Retina (tissue), 1 donor: ENCODE data around the gene MRGPRD.

Experiments used
- DNase-seq: peaks from one replicate; pipeline ENCODE4 v3.0.0-alpha.2; 2016

The MRGPRD gene, protein sequence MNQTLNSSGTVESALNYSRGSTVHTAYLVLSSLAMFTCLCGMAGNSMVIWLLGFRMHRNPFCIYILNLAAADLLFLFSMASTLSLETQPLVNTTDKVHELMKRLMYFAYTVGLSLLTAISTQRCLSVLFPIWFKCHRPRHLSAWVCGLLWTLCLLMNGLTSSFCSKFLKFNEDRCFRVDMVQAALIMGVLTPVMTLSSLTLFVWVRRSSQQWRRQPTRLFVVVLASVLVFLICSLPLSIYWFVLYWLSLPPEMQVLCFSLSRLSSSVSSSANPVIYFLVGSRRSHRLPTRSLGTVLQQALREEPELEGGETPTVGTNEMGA

DNA sequence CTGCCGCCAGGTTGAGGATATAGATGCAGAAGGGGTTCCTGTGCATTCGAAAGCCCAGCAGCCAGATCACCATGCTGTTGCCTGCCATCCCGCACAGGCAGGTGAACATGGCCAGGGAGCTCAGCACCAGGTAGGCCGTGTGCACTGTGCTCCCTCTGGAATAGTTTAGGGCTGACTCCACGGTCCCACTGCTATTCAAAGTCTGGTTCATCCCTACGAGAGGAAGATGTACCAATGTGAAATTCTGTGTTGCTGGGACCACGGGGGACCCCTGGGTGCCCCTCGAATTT lies at the start of gene MRGPRD:
Gene MRGPRD, minus strand, starts transcription at position 211 of the 290 bp plus-strand sequence. Its CDS starts 0 bp downstream, at position 211.
- DNase-seq = no peak

DNA sequence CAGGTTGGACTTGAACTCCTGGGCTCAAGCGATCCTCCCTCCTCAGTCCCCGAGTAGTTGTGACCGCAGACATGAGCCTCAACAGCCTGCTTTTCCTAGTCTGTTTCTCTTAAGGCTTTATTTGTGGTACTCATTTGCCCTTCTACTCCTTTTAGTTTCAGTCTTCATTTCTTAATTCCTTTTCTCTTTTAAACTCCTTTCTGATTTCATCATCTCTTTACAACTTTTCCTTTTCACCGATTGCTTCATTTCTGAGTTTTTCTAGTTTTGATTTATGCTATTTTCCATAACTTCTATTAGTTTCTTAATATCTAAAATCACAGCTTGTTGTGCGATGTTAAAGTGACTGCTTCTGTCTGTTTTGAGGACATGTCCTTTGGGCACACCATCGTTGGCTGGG lies 49.5 kb upstream of the MRGPRD start:
- DNase-seq = no peak

DNA sequence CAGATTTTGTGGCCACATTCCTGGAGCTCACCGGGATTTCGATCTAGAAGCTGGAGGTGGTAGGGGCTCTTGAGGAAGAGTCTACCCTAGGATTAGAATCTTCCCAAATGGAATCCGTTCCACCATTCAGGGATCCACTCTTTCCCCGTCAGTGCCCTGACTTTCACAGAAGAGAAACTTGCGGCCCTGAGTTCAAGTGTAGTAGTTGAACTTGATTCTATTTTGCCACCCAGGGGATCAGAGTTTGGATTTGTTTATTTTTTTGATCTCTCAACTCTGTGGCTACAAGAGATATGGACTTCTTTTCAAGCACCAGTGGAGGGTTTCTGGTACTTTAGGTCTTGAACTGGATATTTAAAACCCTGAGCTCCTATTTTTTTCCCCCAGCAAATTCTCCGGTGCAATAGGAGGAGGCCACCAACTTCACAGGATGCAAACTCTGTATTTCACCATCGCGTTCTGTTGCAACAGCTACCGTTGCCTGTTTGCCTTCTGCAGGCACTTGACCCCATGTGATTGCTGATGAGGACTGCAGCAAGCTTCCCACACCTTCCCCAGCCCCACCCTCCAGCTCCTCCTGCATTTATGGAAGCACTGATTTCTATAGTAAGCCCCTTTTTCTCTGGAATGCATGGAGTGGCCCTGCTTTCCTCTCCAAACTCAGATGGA lies 47.1 kb upstream of the MRGPRD start:
- DNase-seq = no peak

DNA sequence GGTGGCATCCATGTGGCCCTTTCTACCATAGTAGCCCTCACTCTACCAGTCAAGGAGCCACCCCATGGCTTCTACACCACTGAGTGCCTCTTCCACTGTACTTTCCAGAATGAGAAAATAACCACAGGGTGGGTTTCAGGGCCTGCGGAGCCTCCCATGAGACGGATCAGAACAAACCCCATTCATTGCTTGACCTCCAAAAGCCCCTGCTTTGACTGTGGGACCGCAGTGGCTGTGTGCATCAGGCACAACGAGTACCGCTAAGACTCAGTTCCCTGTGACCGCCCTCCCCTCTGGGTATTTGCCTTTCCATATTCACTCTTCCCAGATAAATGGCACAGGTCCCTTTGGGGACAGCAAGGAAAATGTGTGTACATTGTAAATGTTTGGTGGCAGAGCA lies 43.7 kb upstream of the MRGPRD start:
- no peak for DNase-seq

DNA sequence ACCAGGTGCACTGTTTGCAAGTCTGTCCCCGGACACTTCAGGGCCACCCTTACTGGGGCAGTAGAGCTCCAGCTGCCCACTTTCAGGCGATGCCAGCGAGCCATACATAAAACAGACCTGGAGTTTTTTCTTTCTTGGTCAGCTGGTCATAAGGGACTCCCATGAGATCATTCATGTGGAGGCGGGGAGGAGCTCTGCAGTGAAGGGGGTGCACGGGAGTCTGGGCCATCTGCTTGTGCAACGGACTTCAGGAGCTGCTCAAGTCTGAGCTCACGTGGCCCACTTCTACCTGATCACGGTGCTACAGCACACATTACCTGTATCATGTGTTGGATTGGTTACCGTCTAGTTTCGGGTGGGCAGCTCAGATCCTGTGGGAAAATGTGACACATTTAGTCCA lies 41.5 kb upstream of the MRGPRD start:
- DNase-seq = no peak

DNA sequence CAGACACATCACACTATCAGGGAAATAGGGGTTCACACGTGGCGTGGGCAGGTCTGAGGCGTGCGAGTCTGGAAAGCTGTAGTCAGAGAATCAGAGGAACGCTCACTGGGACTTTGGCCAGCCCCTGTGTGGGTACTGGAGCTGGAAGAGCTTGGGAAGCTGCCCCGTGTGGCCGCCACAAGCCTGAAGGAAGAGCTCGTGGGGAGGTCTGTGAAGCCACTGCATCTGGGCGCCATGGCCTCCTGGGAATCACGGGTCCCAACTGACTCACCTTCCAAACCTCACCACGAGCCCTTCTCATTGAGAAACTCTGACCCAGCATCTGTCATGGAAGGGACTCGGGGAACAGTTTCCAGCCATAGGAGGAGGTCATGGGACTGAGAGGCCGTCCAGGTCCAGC lies 38.1 kb upstream of the MRGPRD start:
- no peak for DNase-seq

DNA sequence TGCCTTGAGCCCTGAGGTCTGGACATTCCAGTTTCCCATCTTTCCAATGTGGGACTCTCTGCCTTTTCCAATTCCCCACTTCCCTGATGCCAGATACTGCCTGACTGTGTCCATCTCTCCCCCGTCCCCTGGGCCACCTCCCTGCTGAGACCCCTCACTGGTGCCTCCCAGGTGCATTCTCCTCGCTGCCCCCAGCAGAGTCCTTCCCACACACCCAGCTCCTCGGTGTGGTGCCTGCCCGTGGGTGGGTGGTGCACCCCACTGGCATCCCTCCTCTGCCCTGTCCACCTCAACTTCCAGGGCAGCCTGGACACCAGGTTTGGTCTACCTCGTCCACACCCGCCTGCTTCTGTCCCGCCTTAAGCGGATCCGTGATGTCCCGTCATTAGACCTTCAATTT lies 37.2 kb upstream of the MRGPRD start:
- no peak for DNase-seq

DNA sequence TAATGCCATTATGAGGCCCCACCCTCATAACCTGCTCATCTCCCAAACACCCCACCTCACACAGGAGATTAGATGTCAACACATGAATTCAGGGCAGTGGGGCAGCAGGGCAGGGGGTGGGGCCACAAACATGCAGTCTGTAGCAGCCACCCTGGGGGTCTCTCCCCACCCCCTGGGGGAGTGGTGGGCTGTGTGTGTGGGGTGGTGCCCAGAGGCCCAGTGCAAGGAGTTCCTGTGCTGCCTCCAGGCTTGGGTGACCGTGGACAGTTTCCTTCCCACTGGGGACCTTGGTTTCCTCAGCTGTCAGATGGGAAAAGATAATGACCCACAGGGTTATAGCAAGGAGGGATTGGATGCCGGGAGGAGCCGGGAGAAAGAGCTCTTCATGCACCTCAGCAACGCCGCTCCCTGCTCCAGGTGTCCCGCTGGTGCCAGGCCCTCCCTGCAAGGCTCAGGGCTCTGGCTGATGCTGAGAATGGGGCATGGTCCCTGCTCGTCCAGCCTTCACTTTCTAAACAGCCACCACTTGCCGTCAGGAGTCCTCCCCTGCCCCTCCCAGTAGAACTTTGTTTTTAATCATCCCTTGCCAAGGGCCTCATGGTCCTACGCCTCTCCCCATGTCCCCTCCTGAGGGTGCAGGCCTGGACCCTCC lies 34.2 kb upstream of the MRGPRD start:
- no peak for DNase-seq

DNA sequence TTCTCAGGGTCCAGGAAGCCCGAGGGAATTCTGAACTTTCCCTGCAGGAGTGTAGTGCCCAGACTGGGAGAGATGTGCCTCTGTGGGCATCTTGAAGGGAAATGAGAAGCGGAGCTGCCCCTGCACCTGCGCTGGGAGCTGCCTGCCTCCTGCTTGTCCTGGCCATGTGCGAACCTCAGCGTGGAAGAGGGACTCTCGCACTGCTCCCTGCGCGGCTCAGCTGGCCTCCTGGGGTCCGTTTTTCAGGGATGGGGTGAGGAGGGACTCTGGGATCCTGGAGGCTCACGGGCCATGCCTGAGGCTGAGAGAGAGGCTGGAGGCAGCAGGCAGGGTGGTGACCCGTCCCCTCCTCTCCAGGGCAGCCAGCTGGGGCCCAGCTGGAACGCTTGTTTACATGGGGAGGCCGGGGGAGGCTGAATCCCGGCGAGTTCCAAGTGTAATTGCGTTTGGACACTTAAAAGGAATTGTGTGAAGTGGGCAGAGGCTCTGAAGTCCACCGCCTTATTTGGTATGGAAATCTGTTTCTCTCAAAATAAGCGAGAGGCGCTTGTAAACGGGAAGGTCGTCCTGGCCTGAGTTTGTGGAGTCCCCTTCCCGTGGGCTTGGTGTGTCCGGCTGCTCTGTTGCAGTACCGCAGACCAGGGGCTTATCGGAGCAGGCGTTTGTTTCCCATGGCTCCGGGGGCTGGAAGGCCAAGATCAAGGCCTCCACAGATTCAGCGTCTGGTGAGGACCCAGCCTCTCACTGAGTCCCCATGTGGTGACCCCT lies 33.5 kb upstream of the MRGPRD start:
- DNase-seq = peak; percentile 71

DNA sequence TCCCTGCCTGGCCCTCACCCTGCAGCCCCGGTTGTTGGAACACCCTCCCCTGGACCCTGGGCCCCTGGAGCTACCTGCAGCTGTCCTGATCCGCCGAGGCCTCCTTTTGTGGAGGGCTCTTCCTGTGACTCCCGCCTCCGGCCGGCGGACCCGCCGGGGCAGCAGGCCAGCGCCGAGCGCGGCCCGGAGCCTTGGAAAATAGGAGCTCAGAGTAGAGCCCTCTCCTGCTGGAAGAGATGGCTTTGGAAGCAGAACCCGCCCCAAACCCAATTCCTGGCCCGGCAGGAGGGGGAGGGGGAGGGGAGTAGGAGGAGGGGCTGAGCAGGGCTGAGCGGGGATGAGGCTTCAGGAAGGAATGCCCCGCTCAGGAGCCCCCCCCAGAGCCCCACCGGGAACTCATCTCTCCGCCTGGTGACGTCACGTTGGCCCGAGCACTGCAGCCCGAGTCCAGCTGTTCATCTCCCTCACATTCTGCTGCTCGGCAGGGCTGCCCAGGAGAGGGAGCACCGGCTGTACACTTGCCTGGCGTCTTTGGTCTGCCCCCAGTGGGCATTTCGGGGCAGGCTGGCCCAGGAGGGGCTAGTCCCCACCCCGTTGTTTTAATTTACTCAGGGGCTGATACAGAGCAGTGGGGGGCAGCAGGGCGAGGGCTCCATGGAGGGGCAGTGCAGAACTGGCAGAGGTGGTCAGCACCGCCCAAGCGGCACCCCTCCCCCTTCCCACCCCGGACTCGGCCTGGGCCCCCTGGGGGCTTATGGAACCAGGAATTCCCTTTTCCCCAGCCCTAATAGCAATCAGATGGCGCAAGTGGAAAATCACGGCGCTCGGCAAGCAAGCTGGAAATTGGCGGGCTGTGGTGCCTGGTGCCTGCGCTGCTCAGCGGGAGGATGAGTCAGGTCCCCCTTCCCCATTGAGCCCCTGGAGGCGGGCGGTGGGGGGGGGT lies 32.5 kb upstream of the MRGPRD start, which contains the start of gene MRGPRF:
Gene MRGPRF, minus strand, starts transcription at position 238 of the 943 bp plus-strand sequence. CDS start 3,345 bp downstream, outside the sequence.
- DNase-seq = peak; percentile 50

DNA sequence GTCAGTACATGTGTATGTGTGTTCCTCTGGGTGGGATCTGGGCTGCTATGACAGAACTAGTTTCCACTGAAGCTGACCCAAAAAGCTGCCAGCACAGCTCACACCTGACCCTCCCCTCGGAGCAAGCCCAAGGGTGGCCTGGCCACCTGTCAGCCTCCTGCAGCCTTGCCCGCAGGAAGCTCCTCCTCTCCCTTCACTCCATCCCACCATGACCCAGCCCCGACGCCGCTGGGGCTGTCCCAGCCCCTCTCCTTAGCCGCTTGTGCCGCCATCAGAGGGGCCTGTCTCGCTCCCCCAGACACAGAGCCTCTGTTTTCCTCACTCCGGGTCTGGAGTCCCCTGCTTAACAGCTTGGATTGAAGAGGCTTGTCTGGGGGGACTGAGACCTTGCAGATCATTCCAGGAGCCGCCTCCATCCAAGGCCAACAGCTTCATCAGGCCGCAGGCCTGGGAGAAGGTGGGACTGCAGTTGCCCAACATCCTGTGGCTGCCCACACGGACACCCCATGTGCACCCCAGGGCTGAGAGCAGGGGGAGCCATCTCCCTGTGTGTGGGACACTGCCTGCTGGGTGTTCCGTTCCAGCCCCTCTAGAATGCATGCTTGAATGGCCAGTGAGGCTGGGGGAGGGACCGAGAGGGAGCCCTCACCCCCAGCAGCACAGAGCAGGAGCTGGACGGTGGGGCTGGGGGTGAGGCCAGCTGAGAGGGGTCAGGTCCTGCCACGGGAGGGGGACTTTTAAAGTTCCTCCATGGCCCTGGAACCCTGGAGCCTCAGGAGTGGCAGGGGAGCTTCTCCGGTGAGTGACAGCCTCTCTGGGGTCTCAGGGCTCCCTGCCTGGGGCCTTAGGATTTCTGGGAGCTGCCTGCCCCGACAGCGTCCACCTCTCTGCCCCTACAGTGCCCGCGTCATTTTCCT lies 31.6 kb upstream of the MRGPRD start:
- DNase-seq = no peak

DNA sequence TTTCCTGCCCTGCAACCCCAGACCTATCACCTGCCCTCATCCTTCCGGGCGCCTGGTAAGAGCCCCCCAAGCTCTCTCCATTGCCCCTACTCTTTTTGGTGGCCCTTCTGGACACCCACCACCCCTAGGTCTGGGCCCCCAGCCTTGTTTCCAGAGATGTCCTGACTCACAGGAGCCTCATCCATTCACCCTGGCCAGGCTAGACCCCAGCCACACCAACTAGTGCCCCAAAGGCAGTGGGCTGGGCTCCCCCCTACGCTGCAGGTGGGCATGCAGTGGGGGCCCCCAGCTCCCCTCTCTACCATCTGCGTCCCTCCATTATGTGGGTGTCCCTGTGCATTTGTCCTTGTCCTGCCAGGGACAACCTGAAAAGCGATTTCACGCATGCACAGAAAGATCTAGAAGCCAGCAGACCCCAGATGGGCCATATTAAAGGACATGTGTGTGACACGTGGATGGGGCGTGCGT lies 30.9 kb upstream of the MRGPRD start:
- DNase-seq = no peak

DNA sequence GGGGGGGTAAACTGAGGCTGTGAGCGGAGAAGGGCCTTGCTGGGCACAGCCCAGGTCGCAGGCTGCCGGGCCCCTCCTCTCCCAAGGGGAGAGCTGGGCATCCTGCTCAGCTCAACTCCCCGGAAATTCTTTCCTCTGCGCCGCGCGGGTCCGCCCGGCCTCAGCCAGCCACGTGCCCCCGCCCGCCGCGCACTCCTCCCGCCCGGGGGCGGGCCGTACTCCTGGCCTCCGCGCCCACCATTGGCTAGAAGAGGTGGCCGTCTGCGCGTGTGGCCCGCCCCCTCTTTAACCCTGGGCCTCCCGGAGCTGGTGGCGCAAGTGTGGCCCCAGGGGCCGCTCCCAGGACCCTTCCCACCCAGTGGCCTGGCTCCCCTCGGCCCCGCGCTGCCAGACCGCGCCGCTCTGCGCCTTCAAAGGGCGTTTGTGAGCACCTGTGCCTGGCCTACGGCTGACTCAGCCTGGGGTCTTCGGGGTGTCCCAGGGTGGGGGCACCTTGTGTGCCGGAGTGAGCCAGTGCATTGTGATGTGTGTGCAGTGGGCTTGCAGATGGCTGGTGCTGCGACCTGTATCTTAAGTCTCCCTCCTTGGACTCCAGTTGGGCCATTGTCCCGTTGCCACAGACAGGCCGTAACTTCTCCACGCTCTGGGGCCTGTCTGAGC lies 30.3 kb upstream of the MRGPRD start:
- peak; percentile 86 for DNase-seq

DNA sequence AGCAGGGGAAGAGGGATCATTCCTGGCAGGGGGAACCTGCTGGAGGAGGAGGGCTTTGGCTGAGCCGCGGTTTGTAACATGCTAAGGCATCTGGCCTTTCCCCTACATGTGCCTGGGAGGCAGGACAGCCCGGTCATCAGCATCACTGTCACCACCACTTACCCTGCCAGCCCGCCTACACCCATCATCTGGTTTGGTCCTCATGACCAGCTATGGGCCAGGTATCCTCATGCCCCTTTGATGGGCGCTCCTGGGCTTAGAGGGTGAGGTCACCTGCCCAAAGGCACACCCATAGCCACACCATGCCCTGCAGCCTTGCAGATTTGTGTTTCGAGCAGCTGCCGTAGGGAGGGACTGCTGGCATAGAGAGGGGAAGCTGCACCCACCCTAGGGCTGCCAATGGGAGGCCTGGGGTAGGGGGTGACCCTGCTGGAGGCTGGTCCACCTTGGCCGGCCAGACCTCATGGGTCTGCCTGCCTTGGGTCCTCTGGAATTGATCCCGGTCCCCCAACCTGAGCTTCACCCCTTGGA lies 29.6 kb upstream of the MRGPRD start:
- no peak for DNase-seq

DNA sequence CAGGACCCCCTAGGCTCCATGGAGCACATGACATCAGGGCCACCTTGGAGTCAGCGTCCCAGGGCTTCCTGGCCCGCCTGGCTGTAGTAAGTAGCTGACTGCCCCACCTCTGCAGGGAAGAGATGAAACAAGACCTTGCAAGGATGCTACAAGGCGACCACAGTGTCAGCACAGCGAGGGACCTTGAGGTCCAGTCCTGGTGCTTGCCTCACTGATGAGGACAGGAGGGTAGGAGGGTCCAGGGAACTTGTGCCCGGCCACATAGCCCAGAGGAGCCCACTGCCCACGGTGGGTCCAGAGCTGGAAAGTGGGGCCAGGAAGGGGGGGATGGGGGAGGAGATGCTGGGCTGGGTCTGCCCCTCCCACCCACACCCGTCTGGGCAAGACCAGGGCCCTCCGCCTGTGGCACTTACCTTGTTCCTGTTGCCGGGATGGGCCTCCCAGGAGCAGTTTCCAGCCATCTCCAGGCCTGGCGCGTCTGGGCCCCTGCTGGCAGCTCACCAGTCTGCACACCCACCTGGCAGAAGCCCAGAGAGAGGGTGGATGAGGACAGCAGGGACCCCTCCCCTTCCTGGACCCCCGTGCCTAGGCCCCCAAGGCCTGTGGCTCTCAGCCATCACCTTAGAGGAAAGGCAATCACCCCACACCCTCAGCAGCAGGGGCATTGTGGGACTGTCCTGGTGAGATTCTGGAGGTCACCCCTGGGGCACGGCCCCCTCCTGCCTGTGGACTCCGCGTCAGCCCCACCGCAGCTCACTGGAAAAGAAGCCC lies 28.8 kb upstream of the MRGPRD start:
- no peak for DNase-seq

DNA sequence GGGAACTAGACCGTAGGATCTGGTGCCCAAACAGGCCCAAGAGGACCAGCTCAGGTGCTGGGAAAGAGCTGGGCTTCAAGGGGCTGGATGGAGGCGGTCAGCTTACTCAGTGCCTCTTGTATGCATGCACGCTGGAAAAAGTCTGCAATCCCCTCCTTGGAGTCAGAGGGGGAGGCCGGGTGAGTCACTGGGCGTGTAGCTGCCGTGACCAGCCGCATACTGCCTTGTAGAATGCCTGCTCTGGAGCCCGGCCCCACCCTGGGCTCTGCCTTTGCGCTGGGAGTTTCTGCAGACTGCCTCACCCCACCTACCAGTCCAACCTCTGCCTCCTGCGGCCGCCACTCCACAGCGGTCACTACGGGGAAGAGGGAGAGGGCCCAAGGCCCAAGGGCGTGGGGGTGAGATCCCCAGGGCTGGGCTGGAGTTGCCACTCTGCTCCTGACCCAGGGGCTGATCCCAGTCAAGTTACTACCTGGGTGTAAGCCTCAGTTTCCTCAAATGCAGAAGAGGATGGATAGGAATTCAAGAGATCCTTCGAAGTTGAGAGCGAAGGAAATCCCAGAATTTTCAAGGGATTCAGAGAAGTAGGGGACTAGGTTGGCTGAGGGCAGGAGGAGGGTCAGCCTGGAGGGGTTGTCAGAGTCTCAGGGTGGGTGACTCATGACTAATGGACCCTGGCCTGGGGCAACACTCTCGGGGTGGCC lies 28.1 kb upstream of the MRGPRD start:
- no peak for DNase-seq

DNA sequence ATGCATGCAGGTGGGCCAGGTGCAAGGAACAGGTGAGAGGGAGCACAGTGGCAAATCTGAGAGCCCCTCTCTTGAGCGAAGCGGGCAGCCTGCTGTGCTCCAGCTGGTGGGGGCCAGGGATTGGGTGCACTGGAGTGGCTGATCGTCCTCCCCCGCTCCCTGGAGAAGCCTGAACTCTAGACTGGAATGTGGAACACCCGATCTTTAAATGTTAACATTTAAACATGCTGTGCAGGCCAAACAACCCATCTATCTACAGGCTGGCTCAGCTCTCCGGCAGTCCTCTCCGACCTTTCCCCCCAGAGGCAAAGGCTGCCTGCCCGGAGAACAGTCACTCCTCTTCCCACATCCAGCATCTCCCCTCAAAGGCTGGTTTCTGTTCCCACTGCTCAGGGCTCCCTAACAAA lies 27.2 kb upstream of the MRGPRD start:
- DNase-seq = no peak

DNA sequence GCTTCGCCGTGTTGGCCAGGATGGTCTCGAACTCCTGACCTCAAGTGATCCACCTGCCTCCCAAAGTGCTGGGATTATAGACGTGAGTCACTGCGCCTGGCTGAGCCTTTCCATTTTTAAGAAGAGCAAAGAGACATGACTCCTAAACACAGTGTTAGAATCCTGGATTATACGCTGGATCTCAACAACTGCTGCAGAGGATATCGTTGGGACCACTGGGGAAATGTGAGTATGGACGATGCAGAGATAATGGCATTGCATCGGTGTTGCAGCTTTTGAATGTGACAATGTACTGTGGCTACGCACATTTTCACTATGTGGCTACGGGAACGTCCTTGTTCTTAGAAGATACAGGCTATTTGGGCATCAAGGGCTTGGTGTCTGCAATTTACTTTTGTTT lies 26.0 kb upstream of the MRGPRD start:
- DNase-seq = no peak
